ENCODE measurements around the gene CROCC. TPM values are rescaled to one million over a fixed set of nuclear protein-coding genes. Genes with fewer than 3 reads are reported as not detected.

CROCC gene
- total RNA-seq, 1 experiment from 2014 or later, result 30.2 TPM

GRCh38 chr1:16904560-16905109 is 17.1 kb upstream of the CROCC start:
- CTCF ChIA-PET, result no interaction called here

GRCh38 chr1:16905110-16905867 is 16.4 kb upstream of the CROCC start:
- TF ChIP-seq, protein P1, sequence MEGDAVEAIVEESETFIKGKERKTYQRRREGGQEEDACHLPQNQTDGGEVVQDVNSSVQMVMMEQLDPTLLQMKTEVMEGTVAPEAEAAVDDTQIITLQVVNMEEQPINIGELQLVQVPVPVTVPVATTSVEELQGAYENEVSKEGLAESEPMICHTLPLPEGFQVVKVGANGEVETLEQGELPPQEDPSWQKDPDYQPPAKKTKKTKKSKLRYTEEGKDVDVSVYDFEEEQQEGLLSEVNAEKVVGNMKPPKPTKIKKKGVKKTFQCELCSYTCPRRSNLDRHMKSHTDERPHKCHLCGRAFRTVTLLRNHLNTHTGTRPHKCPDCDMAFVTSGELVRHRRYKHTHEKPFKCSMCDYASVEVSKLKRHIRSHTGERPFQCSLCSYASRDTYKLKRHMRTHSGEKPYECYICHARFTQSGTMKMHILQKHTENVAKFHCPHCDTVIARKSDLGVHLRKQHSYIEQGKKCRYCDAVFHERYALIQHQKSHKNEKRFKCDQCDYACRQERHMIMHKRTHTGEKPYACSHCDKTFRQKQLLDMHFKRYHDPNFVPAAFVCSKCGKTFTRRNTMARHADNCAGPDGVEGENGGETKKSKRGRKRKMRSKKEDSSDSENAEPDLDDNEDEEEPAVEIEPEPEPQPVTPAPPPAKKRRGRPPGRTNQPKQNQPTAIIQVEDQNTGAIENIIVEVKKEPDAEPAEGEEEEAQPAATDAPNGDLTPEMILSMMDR (conservative IDR thresholded peaks at IDR 0.05; ENCODE audit: low read depth, low read length), result no peak
- TF ChIP-seq EZH2 (IDR thresholded peaks at IDR 0.05; ENCODE audit: borderline replicate concordance, low read depth, low read length, poor library complexity, severe bottlenecking), result no peak
- TSS peak; percentile 99 for BruUV-seq (replicated peaks)
- H3K27ac ChIP-seq (ENCODE audit: low read depth, low read length, poor library complexity, severe bottlenecking), result peak overlapping the region; percentile 100
- H3K4me1 ChIP-seq (ENCODE audit: insufficient read depth, low read length, poor library complexity, severe bottlenecking), result peaks cover 14% of the 10 kb centered on the region
- H3K4me3 ChIP-seq (ENCODE audit: low read depth, low read length, poor library complexity, severe bottlenecking), result peak overlapping the region; percentile 42
- POLR2A ChIA-PET (ENCODE audit: low non-redundant PET), result no interaction called here
- peak; percentile 94 for DNase-seq (ENCODE audit: low spot score)
- no peaks in the 10 kb centered on the region for H3K9me3 ChIP-seq (ENCODE audit: low read depth, low read length, poor library complexity, severe bottlenecking)
- H3K36me3 ChIP-seq (ENCODE audit: insufficient read depth, low read length, poor library complexity, severe bottlenecking), result no peaks in the 10 kb centered on the region
- no peaks in the 10 kb centered on the region for H3K27me3 ChIP-seq (replicated peaks; ENCODE audit: insufficient read depth, low read depth, low read length, poor library complexity)
- intact Hi-C loops (cut with micrococcal nuclease; ENCODE audit: unreplicated experiment), result no loop called here
- CTCF ChIA-PET, result no interaction called here

More at GRCh38 chr1:16904560-16905109, 17.1 kb upstream of the CROCC start:
- intact Hi-C loops (cut with micrococcal nuclease; ENCODE audit: unreplicated experiment), result no loop called here
- peak overlapping the region; percentile 42 for H3K4me3 ChIP-seq (ENCODE audit: low read depth, low read length, poor library complexity, severe bottlenecking)
- POLR2A ChIA-PET (ENCODE audit: low non-redundant PET), result no interaction called here
- H3K36me3 ChIP-seq (ENCODE audit: insufficient read depth, low read length, poor library complexity, severe bottlenecking), result no peaks in the 10 kb centered on the region
- no peaks in the 10 kb centered on the region for H3K9me3 ChIP-seq (ENCODE audit: low read depth, low read length, poor library complexity, severe bottlenecking)
- TF ChIP-seq, protein P1 (conservative IDR thresholded peaks at IDR 0.05; ENCODE audit: low read depth, low read length), result no peak
- TF ChIP-seq EZH2 (IDR thresholded peaks at IDR 0.05; ENCODE audit: borderline replicate concordance, low read depth, low read length, poor library complexity, severe bottlenecking), result no peak
- H3K27me3 ChIP-seq (replicated peaks; ENCODE audit: insufficient read depth, low read depth, low read length, poor library complexity), result no peaks in the 10 kb centered on the region
- BruUV-seq (replicated peaks), result no TSS peak
- H3K4me1 ChIP-seq (ENCODE audit: insufficient read depth, low read length, poor library complexity, severe bottlenecking), result peaks cover 14% of the 10 kb centered on the region
- peak overlapping the region; percentile 100 for H3K27ac ChIP-seq (ENCODE audit: low read depth, low read length, poor library complexity, severe bottlenecking)
- peak; percentile 98 for DNase-seq (ENCODE audit: low spot score)

GRCh38 chr1:16905868-16906702 is 15.6 kb upstream of the CROCC start:
- ChIA-PET CTCF (no interaction called here), POLR2A (ENCODE audit: low non-redundant PET) (no interaction called here)
- H3K4me1 ChIP-seq (ENCODE audit: insufficient read depth, low read length, poor library complexity, severe bottlenecking), result peaks cover 14% of the 10 kb centered on the region
- no peak for TF ChIP-seq EZH2 (IDR thresholded peaks at IDR 0.05; ENCODE audit: borderline replicate concordance, low read depth, low read length, poor library complexity, severe bottlenecking)
- TF ChIP-seq, protein P1 (conservative IDR thresholded peaks at IDR 0.05; ENCODE audit: low read depth, low read length), result no peak
- BruUV-seq (replicated peaks), result no TSS peak
- H3K27ac ChIP-seq (ENCODE audit: low read depth, low read length, poor library complexity, severe bottlenecking), result peak overlapping the region; percentile 100
- H3K36me3 ChIP-seq (ENCODE audit: insufficient read depth, low read length, poor library complexity, severe bottlenecking), result no peaks in the 10 kb centered on the region
- intact Hi-C loops (cut with micrococcal nuclease; ENCODE audit: unreplicated experiment), result no loop called here
- no peaks in the 10 kb centered on the region for H3K27me3 ChIP-seq (replicated peaks; ENCODE audit: insufficient read depth, low read depth, low read length, poor library complexity)
- no peak for DNase-seq (ENCODE audit: low spot score)
- H3K9me3 ChIP-seq (ENCODE audit: low read depth, low read length, poor library complexity, severe bottlenecking), result no peaks in the 10 kb centered on the region
- H3K4me3 ChIP-seq (ENCODE audit: low read depth, low read length, poor library complexity, severe bottlenecking), result no peak overlapping the region
